ENCODE measurements around the gene FAM120A.

FAM120A gene

GRCh38 chr9:93419023-93419422 lies 32.5 kb upstream of the FAM120A start:
- no peak overlapping the region for H3K4me3 ChIP-seq (replicated peaks in 1 of 2; ENCODE audit: low read depth in 2 of 2, low read length in 2 of 2)
- TF ChIP-seq CTCF (IDR thresholded peaks at IDR 0.05; ENCODE audit: low read depth, low read length): no peak
- no peak for DNase-seq (ENCODE audit: low read depth in 2 of 2)

- no peak overlapping the region for H3K4me3 ChIP-seq (replicated peaks in 1 of 2; ENCODE audit: low read depth in 2 of 2, low read length in 2 of 2)
- TF ChIP-seq CTCF (IDR thresholded peaks at IDR 0.05; ENCODE audit: low read depth, low read length): no peak
- no peak for DNase-seq (ENCODE audit: low read depth in 2 of 2)
Measured at GRCh38 chr9:93422977-93423616, 28.4 kb upstream of the FAM120A start.

- no peak overlapping the region for H3K4me3 ChIP-seq (replicated peaks in 1 of 2; ENCODE audit: low read depth in 2 of 2, low read length in 2 of 2)
- no peak for TF ChIP-seq CTCF (IDR thresholded peaks at IDR 0.05; ENCODE audit: low read depth, low read length)
- DNase-seq (ENCODE audit: low read depth in 2 of 2): no peak
Measured at GRCh38 chr9:93427655-93428379, 23.7 kb upstream of the FAM120A start.

- DNase-seq (ENCODE audit: low read depth in 2 of 2): no peak
- H3K4me3 ChIP-seq (replicated peaks in 1 of 2; ENCODE audit: low read depth in 2 of 2, low read length in 2 of 2): no peak overlapping the region
- TF ChIP-seq CTCF (IDR thresholded peaks at IDR 0.05; ENCODE audit: low read depth, low read length): no peak
Measured at GRCh38 chr9:93431539-93432105, 19.9 kb upstream of the FAM120A start.

GRCh38 chr9:93432964-93433363 lies 18.5 kb upstream of the FAM120A start:
- TF ChIP-seq CTCF (IDR thresholded peaks at IDR 0.05; ENCODE audit: low read depth, low read length): no peak
- DNase-seq (ENCODE audit: low read depth in 2 of 2): no peak
- no peak overlapping the region for H3K4me3 ChIP-seq (replicated peaks in 1 of 2; ENCODE audit: low read depth in 2 of 2, low read length in 2 of 2)

GRCh38 chr9:93434056-93434455 lies 17.4 kb upstream of the FAM120A start:
- no peak for TF ChIP-seq CTCF (IDR thresholded peaks at IDR 0.05; ENCODE audit: low read depth, low read length)
- no peak for DNase-seq (ENCODE audit: low read depth in 2 of 2)
- H3K4me3 ChIP-seq (replicated peaks in 1 of 2; ENCODE audit: low read depth in 2 of 2, low read length in 2 of 2): no peak overlapping the region

All from cardiac fibroblast (primary cell).